Measurements from ENCODE around the gene CDK5RAP2. TPM values are rescaled to one million over a fixed set of nuclear protein-coding genes. Genes with fewer than 3 reads are reported as not detected.

Gene CDK5RAP2
- polyA plus RNA-seq, 4 donors = 42.8 to 69.2 (median 61.7) TPM

DNA sequence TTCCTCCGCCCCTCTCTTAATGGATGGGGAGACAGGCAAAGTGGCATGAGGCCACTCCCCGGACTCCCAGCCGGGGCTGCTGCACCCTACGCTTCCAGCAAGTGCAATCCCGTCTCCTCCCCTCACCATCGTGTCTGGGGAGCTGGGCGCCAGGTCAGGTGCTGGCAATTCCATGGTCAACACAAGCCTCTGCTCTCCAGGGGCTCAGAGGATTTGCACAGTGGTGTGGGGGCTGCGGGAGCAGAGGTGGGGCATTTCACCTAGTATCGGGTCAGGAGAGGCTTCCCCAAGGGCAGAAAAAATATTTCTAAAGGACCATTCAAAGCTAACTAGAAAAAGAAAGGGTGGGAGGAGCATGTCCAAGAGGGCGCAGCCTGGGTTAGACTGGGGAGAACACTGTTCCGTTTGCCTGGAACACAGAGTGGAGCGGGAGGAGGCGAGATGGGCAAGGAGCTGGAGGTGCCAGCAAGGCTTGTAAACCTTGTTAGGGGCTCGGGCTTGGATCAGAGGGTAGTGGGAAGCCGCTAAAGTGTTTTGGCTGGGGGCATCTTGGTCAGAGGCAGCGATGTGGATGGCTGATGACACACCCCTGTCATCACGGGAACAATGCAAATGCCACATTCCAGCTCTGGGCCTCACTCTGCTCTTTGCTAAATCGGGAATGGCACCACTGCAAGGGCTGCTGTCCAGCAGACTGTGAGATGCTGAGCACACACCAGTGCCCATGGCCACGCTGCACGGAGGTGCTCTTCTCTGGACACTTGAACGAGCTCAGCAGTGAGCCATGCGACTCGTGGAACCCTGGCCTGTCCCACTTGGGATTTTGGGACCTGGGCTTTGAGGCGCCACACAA is 191.7 kb downstream of the CDK5RAP2 start:
- no peak for DNase-seq (ENCODE audit: low read depth in 4 of 4, low spot score in 3 of 4)

- DNase-seq (ENCODE audit: low read depth in 4 of 4, low spot score in 3 of 4) = no peak
Measured at GRCh38 chr9:120387257-120388002, 192.5 kb downstream of the CDK5RAP2 start.

DNA sequence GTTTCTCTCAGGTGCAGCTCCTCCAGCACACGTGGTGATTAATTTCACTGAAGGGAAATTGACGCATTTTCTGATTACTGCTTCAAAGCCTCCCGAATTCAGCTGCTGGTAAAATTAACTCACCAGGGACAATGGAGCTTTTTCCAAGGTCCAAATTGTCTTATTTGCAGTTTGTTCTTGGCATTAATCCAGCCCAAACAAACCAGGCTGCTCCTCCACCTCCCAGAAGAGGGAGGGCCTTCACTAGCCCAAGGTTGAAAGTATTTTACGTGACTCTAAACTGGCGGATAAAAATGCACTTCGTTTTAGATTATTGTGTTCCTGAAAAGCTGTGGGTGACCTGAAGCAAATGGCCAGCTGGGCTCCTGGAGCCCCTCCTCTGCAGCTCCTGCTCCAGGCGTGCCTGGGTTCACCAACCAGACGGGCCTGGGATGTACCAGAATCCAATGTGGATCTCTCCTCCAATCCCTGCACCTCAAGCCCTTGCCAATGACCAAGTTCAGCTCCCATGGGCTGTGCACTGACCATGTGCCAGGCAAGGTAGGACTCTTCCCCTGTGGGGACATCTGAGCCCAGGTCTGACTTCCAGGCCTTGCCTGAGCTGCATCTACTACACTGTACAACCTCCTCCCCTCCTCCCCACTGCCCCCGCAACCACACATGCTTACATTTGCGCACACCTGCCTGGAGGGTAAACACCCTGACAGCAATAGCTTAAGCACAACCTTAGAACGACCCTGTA is 193.4 kb downstream of the CDK5RAP2 start:
- peak in 3 of 4 donors; percentile 18 to 32 (median 27) for DNase-seq (ENCODE audit: low read depth in 4 of 4, low spot score in 3 of 4)

DNA sequence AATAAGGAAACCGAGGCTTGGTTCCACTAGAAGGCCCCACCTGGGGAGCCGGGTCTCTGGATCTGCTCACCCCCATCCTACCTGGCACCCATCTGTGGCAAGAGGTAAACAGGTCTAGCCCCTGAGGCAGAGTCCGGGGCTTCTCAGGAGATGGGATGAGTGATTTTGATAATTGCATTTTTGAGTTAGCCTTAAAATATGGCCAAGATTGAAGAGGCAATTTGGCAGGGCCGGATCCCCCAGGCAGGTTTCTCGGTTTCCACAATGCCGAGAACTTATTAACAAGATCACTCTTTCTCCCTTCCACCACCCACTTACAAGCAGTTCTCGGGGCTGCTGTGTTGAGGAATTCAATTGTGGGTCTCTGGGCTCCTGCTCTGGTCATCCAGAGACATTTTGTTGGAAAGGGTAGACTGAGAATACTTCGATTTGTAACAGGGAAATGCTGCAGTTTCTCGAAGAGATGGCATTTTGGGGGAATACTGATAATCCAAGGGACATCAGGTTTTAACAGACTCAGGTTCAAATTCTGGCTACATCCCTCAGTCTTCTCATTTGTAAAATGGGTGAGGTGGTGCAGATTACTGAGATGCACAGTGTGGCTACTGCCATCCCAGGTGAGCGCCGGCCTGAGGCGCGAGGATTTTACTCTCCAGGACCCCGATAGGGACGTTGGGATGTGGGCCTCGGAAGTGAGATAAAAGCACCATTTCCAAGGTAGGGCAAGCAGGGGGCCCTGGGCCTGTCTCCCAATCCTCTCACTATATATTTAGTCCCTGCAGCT is 194.2 kb downstream of the CDK5RAP2 start:
- no peak for DNase-seq (ENCODE audit: low read depth in 4 of 4, low spot score in 3 of 4)

GRCh38 chr9:120384925-120385272 is 195.1 kb downstream of the CDK5RAP2 start:
- no peak for DNase-seq (ENCODE audit: low read depth in 4 of 4, low spot score in 3 of 4)

DNA sequence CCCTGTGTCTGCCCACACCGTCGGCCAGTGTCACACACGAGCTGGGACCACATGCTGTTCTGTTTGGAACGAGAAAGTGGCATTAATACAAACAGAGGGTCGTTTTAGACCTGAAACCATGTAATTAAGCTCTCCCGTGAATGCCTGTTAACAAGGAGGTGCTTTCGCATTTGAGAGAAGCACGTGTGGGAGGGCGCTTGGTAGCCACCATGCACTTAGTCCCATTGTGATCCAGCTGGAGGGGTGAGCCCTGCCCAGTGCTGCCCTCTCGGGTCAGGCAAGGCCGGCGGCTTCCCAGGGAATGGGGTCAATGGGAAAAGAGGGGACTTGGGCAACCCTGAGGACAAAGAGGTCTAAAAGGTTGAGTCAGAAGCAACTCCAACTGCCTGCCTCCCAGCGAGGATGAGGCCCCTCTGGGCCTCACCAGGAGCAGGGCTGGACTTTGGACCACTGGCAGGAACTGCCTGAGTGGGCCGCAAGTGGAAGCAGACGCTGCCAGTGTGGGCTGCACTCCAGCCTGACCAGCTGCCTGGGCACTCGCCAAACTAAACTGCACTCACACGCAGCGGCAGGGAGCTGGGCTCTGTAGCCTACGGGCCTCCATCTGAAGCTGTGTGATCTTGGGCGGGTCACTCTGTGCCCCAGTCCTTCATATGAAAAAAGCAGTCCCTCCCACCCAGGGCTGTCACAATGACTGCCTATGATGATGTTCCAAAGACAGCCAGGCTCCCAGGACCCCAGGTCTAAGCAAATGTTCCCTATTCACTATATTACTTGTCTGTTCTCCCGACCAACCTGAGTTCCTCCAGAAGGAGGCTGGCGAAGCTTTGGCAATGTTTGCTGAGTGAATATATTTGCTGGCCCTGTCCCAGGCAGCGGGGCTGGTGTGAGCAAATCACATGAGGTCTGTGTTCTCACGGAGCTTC is 195.7 kb downstream of the CDK5RAP2 start:
- DNase-seq (ENCODE audit: low read depth in 4 of 4, low spot score in 3 of 4) = no peak

GRCh38 chr9:120383611-120383998 is 196.4 kb downstream of the CDK5RAP2 start:
- no peak for DNase-seq (ENCODE audit: low read depth in 4 of 4, low spot score in 3 of 4)

DNA sequence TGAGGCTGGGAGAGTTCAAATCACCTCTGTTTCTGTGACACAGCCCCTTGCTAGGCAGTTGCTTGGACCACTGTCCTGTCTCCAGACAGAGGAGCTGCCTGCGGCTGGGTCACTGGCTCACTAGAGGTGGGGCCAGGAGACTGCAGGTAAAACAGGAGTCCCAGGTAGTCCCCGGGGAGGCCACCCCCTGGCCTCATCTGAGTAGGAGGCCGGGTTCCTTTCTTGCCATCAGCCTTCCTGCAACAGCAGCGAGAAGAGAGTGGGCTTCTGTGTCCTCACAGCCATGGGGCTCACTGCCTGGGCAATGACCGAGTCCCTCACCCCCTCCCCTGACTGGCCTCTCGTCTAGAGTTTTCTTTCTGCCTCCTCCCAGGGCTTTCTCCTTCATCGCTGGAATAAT is 197.5 kb downstream of the CDK5RAP2 start:
- no peak for DNase-seq (ENCODE audit: low read depth in 4 of 4, low spot score in 3 of 4)

- DNase-seq (ENCODE audit: low read depth in 4 of 4, low spot score in 3 of 4) = no peak
Measured at GRCh38 chr9:120381839-120382238, 198.1 kb downstream of the CDK5RAP2 start.

GRCh38 chr9:120379611-120380010 is 200.4 kb downstream of the CDK5RAP2 start:
- DNase-seq (ENCODE audit: low read depth in 4 of 4, low spot score in 3 of 4) = no peak

GRCh38 chr9:120378680-120379079 is 201.3 kb downstream of the CDK5RAP2 start:
- no peak for DNase-seq (ENCODE audit: low read depth in 4 of 4, low spot score in 3 of 4)

DNA sequence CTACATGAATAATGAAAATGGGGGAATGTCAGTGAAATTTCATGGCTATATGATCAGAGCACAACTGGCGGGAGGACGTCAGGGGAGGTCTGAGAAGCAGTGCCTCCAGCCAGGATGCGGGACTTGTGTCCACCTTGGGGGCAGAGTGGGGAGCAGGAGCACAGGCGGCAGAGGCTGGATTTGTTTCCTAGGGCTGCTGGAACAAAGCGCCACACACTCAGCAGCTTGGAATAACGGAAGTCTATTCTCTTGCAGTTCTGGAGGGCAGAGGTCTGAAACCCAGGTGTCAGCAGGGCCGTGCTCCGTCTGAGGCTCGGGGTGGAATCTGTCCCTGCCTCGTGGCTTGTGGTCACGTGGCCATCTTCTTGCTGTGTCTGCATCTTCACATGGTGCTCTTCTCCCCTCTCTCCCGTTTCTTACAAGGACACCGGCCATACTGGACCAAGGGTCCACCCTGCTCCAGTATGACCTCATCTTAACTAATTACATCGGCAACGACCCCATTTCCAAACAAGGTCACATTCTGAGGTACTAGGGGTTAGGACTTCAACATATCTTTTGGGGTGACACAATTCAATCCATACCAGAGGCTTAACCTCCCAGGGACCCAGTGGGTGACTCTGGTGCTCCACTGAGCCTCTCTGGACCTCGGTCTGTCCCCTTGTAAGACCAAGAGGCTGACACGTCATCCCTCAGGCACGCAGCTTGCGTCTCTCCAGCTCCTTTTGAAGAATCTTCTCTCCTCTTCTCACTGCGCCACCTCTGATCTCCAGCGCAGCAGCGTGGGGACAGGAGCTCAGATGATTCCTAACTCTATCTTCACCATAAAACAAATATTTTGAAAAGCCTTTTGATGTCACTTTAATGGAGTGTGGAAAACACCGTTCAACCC is 202.5 kb downstream of the CDK5RAP2 start:
- no peak for DNase-seq (ENCODE audit: low read depth in 4 of 4, low spot score in 3 of 4)

DNA sequence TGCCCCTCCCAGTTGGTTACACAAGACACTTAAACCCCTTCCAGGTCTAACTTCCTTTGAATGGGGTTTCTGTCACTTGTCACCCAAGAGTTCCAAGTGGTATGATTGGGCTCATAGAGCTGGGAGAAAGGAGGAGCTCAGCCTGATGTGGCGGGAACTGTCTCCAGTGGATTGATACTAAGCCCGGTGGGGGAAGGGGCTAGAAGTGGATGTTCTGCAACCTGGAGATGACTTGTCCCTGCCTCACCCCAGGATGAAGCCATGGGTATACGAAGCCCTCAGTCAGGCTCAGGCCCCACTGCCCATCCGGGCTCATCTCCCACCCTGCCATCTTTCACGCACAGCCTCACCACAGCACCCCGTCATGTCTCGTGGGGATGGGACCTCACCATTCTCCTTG is 203.9 kb downstream of the CDK5RAP2 start:
- DNase-seq (ENCODE audit: low read depth in 4 of 4, low spot score in 3 of 4) = no peak

DNA sequence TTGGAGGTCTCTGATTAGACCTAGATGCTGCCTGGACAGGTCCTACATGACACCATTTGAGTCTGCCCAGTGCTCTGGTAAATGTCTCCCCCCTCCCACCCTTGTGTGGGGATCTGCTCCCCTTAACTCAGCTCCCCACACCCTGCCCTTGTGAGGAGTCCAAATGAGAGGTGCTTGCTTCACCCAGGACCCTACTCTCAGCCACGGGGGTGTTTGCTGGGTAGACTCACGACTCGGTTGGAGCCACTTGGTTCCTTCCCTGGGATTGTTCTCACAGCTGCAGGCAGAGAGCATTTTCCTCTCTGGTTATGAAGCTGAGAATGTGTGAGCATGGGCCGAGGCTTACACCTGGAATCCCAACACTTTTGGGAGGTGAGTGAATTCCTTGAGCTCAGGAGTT is 204.7 kb downstream of the CDK5RAP2 start:
- DNase-seq (ENCODE audit: low read depth in 4 of 4, low spot score in 3 of 4) = no peak

DNA sequence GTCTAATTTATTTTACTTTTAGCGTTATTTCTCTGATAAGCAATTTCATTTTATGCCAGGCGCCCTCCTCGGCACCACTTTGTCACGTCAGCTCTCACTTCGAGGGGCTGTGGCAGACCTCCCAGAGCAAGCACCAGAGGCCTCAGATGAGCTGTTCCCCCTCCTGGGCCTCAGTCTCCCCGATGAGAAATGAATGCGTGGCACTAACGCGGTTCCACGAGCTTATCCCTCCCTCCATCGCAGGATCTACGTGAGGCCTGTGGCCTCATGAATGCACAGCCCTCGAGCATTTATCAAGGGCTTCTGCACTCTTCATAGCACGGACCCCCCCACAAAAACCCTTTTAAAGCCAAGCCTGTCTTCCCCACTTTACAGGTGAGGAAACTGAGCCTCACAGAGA is 205.2 kb downstream of the CDK5RAP2 start:
- no peak for DNase-seq (ENCODE audit: low read depth in 4 of 4, low spot score in 3 of 4)

GRCh38 chr9:120374239-120374638 is 205.7 kb downstream of the CDK5RAP2 start:
- DNase-seq (ENCODE audit: low read depth in 4 of 4, low spot score in 3 of 4) = no peak

- no peak for DNase-seq (ENCODE audit: low read depth in 4 of 4, low spot score in 3 of 4)
Measured at GRCh38 chr9:120372040-120372439, 207.9 kb downstream of the CDK5RAP2 start.

- no peak for DNase-seq (ENCODE audit: low read depth in 4 of 4, low spot score in 3 of 4)
Measured at GRCh38 chr9:120369608-120370220, 210.3 kb downstream of the CDK5RAP2 start.

Measured in left renal pelvis (tissue), 4 donors.